ENCODE measurements around the gene AUTS2. TPM values are rescaled to one million over a fixed set of nuclear protein-coding genes. Genes with fewer than 3 reads are reported as not detected.
"Not testable (repeated sequence)": the region's sequence is repeated elsewhere in the genome, so short reads cannot be mapped to it uniquely, and the experiment has no call there.

AUTS2 gene
- total and polyA plus RNA-seq, 4 donors: 4.9 to 24.4 (median 7.0) TPM

- no peak for TF ChIP-seq FOXA1 (IDR thresholded peaks at IDR 0.05)
- H3K9me3 ChIP-seq (ENCODE audit: control insufficient read depth in 4 of 4, low read length in 3 of 4): no peaks in the 10 kb centered on the region
- H3K36me3 ChIP-seq (ENCODE audit: control insufficient read depth in 4 of 4, insufficient read depth in 3 of 4, low read depth in 1 of 4, low read length in 3 of 4): no peaks in the 10 kb centered on the region
- no peak overlapping the region for H3K4me3 ChIP-seq (ENCODE audit: low read depth in 1 of 3, low read length in 3 of 3)
- no peak for DNase-seq (ENCODE audit: low spot score)
- WGBS: 83% methylated on average over 7 of the region's 7 CpGs
- peaks cover 0 to 2% (median 0%) of the 10 kb centered on the region in 4 donors for H3K4me1 ChIP-seq (ENCODE audit: control insufficient read depth in 4 of 4, insufficient read depth in 4 of 4, low read length in 3 of 4)
- H3K27ac ChIP-seq (ENCODE audit: low read depth in 1 of 2, low read length in 2 of 2): no peak overlapping the region
- no peaks in the 10 kb centered on the region for H3K27me3 ChIP-seq (ENCODE audit: control insufficient read depth in 4 of 4, insufficient read depth in 4 of 4, low read length in 3 of 4)
- H3K9ac ChIP-seq (ENCODE audit: low read depth in 1 of 2, low read length in 2 of 2): no peak overlapping the region
Observed at GRCh38 chr7:69782917-69783684, 184.8 kb downstream of the AUTS2 start.

GRCh38 chr7:69786130-69786529 lies 187.9 kb downstream of the AUTS2 start:
- 98% methylated on average over 6 of the region's 6 CpGs for WGBS
- H3K27me3 ChIP-seq (ENCODE audit: control insufficient read depth in 4 of 4, insufficient read depth in 4 of 4, low read length in 3 of 4); H3K9ac ChIP-seq (ENCODE audit: low read depth in 1 of 2, low read length in 2 of 2); H3K4me3 ChIP-seq (ENCODE audit: low read depth in 1 of 3, low read length in 3 of 3); H3K4me1 ChIP-seq (ENCODE audit: control insufficient read depth in 4 of 4, insufficient read depth in 4 of 4, low read length in 3 of 4); DNase-seq (ENCODE audit: low spot score); H3K9me3 ChIP-seq (ENCODE audit: control insufficient read depth in 4 of 4, low read length in 3 of 4); H3K36me3 ChIP-seq (ENCODE audit: control insufficient read depth in 4 of 4, insufficient read depth in 3 of 4, low read depth in 1 of 4, low read length in 3 of 4); H3K27ac ChIP-seq (ENCODE audit: low read depth in 1 of 2, low read length in 2 of 2): not testable (repeated sequence)

DNA sequence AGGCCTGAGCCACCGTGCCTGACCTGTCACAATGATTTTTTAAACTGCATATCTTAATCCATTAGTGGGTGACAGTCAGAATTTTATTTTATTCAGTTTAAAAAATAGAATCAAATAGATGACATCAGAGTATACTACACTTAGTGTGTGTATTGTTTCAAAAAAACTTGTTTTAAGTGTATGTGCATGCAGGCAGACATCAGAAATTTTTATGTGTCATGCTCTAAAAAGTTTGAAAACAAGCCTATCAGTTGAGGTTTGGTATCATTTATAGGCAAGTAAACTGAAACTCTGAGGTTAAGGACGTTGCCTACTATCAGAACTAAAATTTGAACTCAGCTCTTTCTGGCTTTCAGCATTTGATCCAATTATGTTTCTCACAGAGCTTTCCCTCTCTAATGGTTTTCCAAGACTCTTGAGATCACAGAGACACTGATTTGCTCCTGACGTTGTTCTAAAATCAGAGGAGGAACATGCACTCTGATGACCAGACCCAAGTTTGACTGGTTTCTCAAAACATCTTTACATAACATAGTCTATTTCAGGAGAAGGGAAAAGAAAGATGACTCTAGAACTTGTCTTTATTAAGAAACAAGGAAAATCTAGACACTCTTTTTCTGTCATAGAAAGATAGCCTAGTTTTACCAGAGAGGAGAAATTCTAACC lies 188.6 kb downstream of the AUTS2 start:
- Histone ChIP-seq H3K4me3 (ENCODE audit: low read depth in 1 of 3, low read length in 3 of 3) (no peak overlapping the region), H3K9ac (ENCODE audit: low read depth in 1 of 2, low read length in 2 of 2) (no peak overlapping the region), H3K27me3 (ENCODE audit: control insufficient read depth in 4 of 4, insufficient read depth in 4 of 4, low read length in 3 of 4) (no peaks in the 10 kb centered on the region), H3K27ac (ENCODE audit: low read depth in 1 of 2, low read length in 2 of 2) (no peak overlapping the region), H3K36me3 (ENCODE audit: control insufficient read depth in 4 of 4, insufficient read depth in 3 of 4, low read depth in 1 of 4, low read length in 3 of 4) (no peaks in the 10 kb centered on the region), H3K4me1 (ENCODE audit: control insufficient read depth in 4 of 4, insufficient read depth in 4 of 4, low read length in 3 of 4) (peaks cover 0 to 2% (median 0%) of the 10 kb centered on the region in 4 donors), H3K9me3 (ENCODE audit: control insufficient read depth in 4 of 4, low read length in 3 of 4) (no peaks in the 10 kb centered on the region)
- no peak for DNase-seq (ENCODE audit: low spot score)
- WGBS: 78% methylated on average over 3 of the region's 3 CpGs
- TF ChIP-seq TAF1 (conservative IDR thresholded peaks at IDR 0.05): no peak
- TF ChIP-seq CTCF (IDR thresholded peaks at IDR 0.05; ENCODE audit: low read depth, low read length, missing input control): no peak
- TF ChIP-seq, protein P1, sequence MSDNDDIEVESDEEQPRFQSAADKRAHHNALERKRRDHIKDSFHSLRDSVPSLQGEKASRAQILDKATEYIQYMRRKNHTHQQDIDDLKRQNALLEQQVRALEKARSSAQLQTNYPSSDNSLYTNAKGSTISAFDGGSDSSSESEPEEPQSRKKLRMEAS (IDR thresholded peaks at IDR 0.05): no peak

GRCh38 chr7:69787736-69788431 lies 189.6 kb downstream of the AUTS2 start:
- H3K36me3 ChIP-seq (ENCODE audit: control insufficient read depth in 4 of 4, insufficient read depth in 3 of 4, low read depth in 1 of 4, low read length in 3 of 4): no peaks in the 10 kb centered on the region
- WGBS: 88% methylated on average over 5 of the region's 5 CpGs
- DNase-seq (ENCODE audit: low spot score): no peak
- no peak for TF ChIP-seq RAD21 (IDR thresholded peaks at IDR 0.05)
- TF ChIP-seq FOXA1 (IDR thresholded peaks at IDR 0.05): no peak
- no peak for TF ChIP-seq RXRA (IDR thresholded peaks at IDR 0.05)
- TF ChIP-seq, protein P2, sequence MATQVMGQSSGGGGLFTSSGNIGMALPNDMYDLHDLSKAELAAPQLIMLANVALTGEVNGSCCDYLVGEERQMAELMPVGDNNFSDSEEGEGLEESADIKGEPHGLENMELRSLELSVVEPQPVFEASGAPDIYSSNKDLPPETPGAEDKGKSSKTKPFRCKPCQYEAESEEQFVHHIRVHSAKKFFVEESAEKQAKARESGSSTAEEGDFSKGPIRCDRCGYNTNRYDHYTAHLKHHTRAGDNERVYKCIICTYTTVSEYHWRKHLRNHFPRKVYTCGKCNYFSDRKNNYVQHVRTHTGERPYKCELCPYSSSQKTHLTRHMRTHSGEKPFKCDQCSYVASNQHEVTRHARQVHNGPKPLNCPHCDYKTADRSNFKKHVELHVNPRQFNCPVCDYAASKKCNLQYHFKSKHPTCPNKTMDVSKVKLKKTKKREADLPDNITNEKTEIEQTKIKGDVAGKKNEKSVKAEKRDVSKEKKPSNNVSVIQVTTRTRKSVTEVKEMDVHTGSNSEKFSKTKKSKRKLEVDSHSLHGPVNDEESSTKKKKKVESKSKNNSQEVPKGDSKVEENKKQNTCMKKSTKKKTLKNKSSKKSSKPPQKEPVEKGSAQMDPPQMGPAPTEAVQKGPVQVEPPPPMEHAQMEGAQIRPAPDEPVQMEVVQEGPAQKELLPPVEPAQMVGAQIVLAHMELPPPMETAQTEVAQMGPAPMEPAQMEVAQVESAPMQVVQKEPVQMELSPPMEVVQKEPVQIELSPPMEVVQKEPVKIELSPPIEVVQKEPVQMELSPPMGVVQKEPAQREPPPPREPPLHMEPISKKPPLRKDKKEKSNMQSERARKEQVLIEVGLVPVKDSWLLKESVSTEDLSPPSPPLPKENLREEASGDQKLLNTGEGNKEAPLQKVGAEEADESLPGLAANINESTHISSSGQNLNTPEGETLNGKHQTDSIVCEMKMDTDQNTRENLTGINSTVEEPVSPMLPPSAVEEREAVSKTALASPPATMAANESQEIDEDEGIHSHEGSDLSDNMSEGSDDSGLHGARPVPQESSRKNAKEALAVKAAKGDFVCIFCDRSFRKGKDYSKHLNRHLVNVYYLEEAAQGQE (IDR thresholded peaks at IDR 0.05): no peak
- TF ChIP-seq NR2F2 (IDR thresholded peaks at IDR 0.05): no peak
- no peak for TF ChIP-seq JUND (IDR thresholded peaks at IDR 0.05)
- TF ChIP-seq HNF4G (IDR thresholded peaks at IDR 0.05): no peak
- TF ChIP-seq FOXA2 (IDR thresholded peaks at IDR 0.05): no peak
- TF ChIP-seq SP1 (IDR thresholded peaks at IDR 0.05): no peak
- H3K4me3 ChIP-seq (ENCODE audit: low read depth in 1 of 3, low read length in 3 of 3): no peak overlapping the region
- peaks cover 0 to 2% (median 0%) of the 10 kb centered on the region in 4 donors for H3K4me1 ChIP-seq (ENCODE audit: control insufficient read depth in 4 of 4, insufficient read depth in 4 of 4, low read length in 3 of 4)
- no peak overlapping the region for H3K27ac ChIP-seq (ENCODE audit: low read depth in 1 of 2, low read length in 2 of 2)
- H3K9ac ChIP-seq (ENCODE audit: low read depth in 1 of 2, low read length in 2 of 2): no peak overlapping the region
- H3K9me3 ChIP-seq (ENCODE audit: control insufficient read depth in 4 of 4, low read length in 3 of 4): no peaks in the 10 kb centered on the region
- H3K27me3 ChIP-seq (ENCODE audit: control insufficient read depth in 4 of 4, insufficient read depth in 4 of 4, low read length in 3 of 4): no peaks in the 10 kb centered on the region
